ENCODE results near the gene LTN1.
A peak's percentile ranks its signal among the peaks of the same experiment; 100 is the strongest.

LTN1 gene

GRCh38 chr21:28884481-28884880 lies 108.2 kb downstream of the LTN1 start:
- DNase-seq (ENCODE audit: low spot score) = peak; percentile 13

GRCh38 chr21:28883931-28884330 lies 108.7 kb downstream of the LTN1 start:
- DNase-seq (ENCODE audit: low spot score) = no peak

- DNase-seq (ENCODE audit: low spot score) = no peak
These were observed 110.3 kb downstream of the LTN1 start for GRCh38 chr21:28882345-28882744.

Measured in germinal center (tissue), 1 donor.